HS-5 (cell line): ENCODE data around the gene JMJD4.

ENCODE experiments used
- DNase-seq: peaks from one replicate; pipeline ENCODE4 v3.0.0-alpha.2; 2012; ENCODE audit warnings: low read depth

The JMJD4 gene

GRCh38 chr1:227734856-227735538, at the start of gene JMJD4, which contains the start of gene SNAP47:
JMJD4 (minus strand) TSS chr1:227735302; CDS start chr1:227735273, 29 bp downstream.
SNAP47 (plus strand) TSS chr1:227735435; CDS start chr1:227747737, 12,302 bp downstream.
- DNase-seq, result peak; percentile 68

- DNase-seq, result no peak
Observed at GRCh38 chr1:227782226-227782625, 47.1 kb upstream of the JMJD4 start.

GRCh38 chr1:227781314-227781930, 46.3 kb upstream of the JMJD4 start:
- DNase-seq, result no peak

- DNase-seq, result no peak
Observed at GRCh38 chr1:227780101-227781044, 45.3 kb upstream of the JMJD4 start.

GRCh38 chr1:227779685-227780084, 44.6 kb upstream of the JMJD4 start:
- no peak for DNase-seq

- DNase-seq, result no peak
Observed at GRCh38 chr1:227779021-227779441, 43.9 kb upstream of the JMJD4 start.

GRCh38 chr1:227778401-227778947, 43.4 kb upstream of the JMJD4 start:
- DNase-seq, result no peak

- DNase-seq, result no peak
Observed at GRCh38 chr1:227777646-227778045, 42.5 kb upstream of the JMJD4 start.

GRCh38 chr1:227777156-227777555, 42.1 kb upstream of the JMJD4 start:
- DNase-seq, result no peak

GRCh38 chr1:227776331-227776771, 41.2 kb upstream of the JMJD4 start:
- DNase-seq, result no peak

- no peak for DNase-seq
Observed at GRCh38 chr1:227775841-227776240, 40.7 kb upstream of the JMJD4 start.

GRCh38 chr1:227774821-227775661, 39.9 kb upstream of the JMJD4 start:
- no peak for DNase-seq

GRCh38 chr1:227774051-227774731, 39.1 kb upstream of the JMJD4 start:
- no peak for DNase-seq

GRCh38 chr1:227773558-227773957, 38.5 kb upstream of the JMJD4 start:
- no peak for DNase-seq

- DNase-seq, result no peak
Observed at GRCh38 chr1:227771771-227772170, 36.7 kb upstream of the JMJD4 start.

- DNase-seq, result no peak
Observed at GRCh38 chr1:227771326-227771725, 36.2 kb upstream of the JMJD4 start.

GRCh38 chr1:227770812-227771211, 35.7 kb upstream of the JMJD4 start:
- DNase-seq, result no peak

- DNase-seq, result no peak
Observed at GRCh38 chr1:227769936-227770494, 34.9 kb upstream of the JMJD4 start.

- DNase-seq, result no peak
Observed at GRCh38 chr1:227769047-227769935, 34.2 kb upstream of the JMJD4 start.
